ENCODE data around the gene PCSK2.
"Not testable (repeated sequence)": the region's sequence is repeated elsewhere in the genome, so short reads cannot be mapped to it uniquely, and the experiment has no call there.

Gene PCSK2

GRCh38 chr20:17226410-17227218, at the start of gene PCSK2:
PCSK2 (plus strand) TSS chr20:17227040; CDS start chr20:17227306, 266 bp downstream.
- peak; percentile 93 for DNase-seq (ENCODE audit: low spot score)

- peak; percentile 72 for DNase-seq (ENCODE audit: low spot score)
These were observed 49.5 kb upstream of the PCSK2 start for GRCh38 chr20:17177341-17177740.

GRCh38 chr20:17179840-17180239, 47.0 kb upstream of the PCSK2 start:
- DNase-seq (ENCODE audit: low spot score), result no peak

GRCh38 chr20:17189976-17190695, 36.7 kb upstream of the PCSK2 start:
- no peak for DNase-seq (ENCODE audit: low spot score)

GRCh38 chr20:17197041-17197440, 29.8 kb upstream of the PCSK2 start:
- no peak for DNase-seq (ENCODE audit: low spot score)

GRCh38 chr20:17202030-17202429, 24.8 kb upstream of the PCSK2 start:
- DNase-seq (ENCODE audit: low spot score), result no peak

GRCh38 chr20:17202673-17203072, 24.2 kb upstream of the PCSK2 start:
- peak; percentile 1 for DNase-seq (ENCODE audit: low spot score)

GRCh38 chr20:17205084-17205813, 21.6 kb upstream of the PCSK2 start:
- no peak for DNase-seq (ENCODE audit: low spot score)

- DNase-seq (ENCODE audit: low spot score), result no peak
These were observed 16.5 kb upstream of the PCSK2 start for GRCh38 chr20:17210387-17210786.

- no peak for DNase-seq (ENCODE audit: low spot score)
These were observed 15.9 kb upstream of the PCSK2 start for GRCh38 chr20:17210983-17211382.

GRCh38 chr20:17215167-17215566, 11.7 kb upstream of the PCSK2 start:
- no peak for DNase-seq (ENCODE audit: low spot score)

GRCh38 chr20:17219856-17220255, 7.0 kb upstream of the PCSK2 start:
- not testable (repeated sequence) for DNase-seq (ENCODE audit: low spot score)

GRCh38 chr20:17223553-17223952, 3.3 kb upstream of the PCSK2 start:
- DNase-seq (ENCODE audit: low spot score), result peak; percentile 16

- DNase-seq (ENCODE audit: low spot score), result peak; percentile 57
These were observed 910 bp upstream of the PCSK2 start for GRCh38 chr20:17225851-17226409.

GRCh38 chr20:17227219-17227575, 357 bp downstream of the PCSK2 start:
- DNase-seq (ENCODE audit: low spot score), result no peak

GRCh38 chr20:17227669-17228623, 1.1 kb downstream of the PCSK2 start:
- peak; percentile 28 for DNase-seq (ENCODE audit: low spot score)

- DNase-seq (ENCODE audit: low spot score), result peak; percentile 24
These were observed 1.8 kb downstream of the PCSK2 start for GRCh38 chr20:17228624-17229061.

GRCh38 chr20:17229256-17229655, 2.4 kb downstream of the PCSK2 start:
- DNase-seq (ENCODE audit: low spot score), result no peak

- no peak for DNase-seq (ENCODE audit: low spot score)
These were observed 6.8 kb downstream of the PCSK2 start for GRCh38 chr20:17233626-17234025.

- DNase-seq (ENCODE audit: low spot score), result no peak
These were observed 9.9 kb downstream of the PCSK2 start for GRCh38 chr20:17236766-17237165.

- DNase-seq (ENCODE audit: low spot score), result no peak
These were observed 21.4 kb downstream of the PCSK2 start for GRCh38 chr20:17248224-17248623.
